ENCODE data around the gene HAPSTR1.
A peak's percentile ranks its signal among the peaks of the same experiment; 100 is the strongest.
"Not testable (repeated sequence)": the region's sequence is repeated elsewhere in the genome, so short reads cannot be mapped to it uniquely, and the experiment has no call there.

Gene HAPSTR1

DNA sequence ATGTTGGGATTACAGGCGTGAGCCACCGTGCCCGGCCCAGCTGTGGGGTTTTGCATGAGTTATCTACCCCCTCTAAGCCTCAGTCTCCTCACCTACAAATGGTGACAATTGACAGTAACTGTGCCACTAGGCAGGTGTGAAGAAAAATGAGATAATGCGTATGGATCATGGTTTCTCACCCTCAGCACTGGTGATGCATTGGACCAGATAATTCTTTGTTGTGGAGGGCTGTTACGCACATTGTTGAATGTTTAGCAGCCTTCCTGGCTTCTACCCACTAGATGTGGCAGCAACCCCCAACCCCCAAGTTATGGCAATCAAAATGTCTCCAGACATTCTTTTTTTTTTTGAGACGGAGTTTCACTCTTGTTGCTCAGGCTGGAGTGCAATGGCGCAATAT lies 9.0 kb upstream of the HAPSTR1 start:
- Histone ChIP-seq H3K27me3 (ENCODE audit: control insufficient read depth in 1 of 2, insufficient read depth in 2 of 2, low read length in 2 of 2) (no peaks in the 10 kb centered on the region), H3K9me3 (ENCODE audit: control insufficient read depth in 1 of 2, low read length in 2 of 2) (no peaks in the 10 kb centered on the region), H3K27ac (ENCODE audit: low read depth, low read length) (no peak overlapping the region), H3K4me1 (ENCODE audit: control insufficient read depth in 1 of 2, insufficient read depth in 2 of 2, low read length in 2 of 2) (no peaks in the 10 kb centered on the region), H3K9ac (ENCODE audit: low read depth in 1 of 2, low read length in 2 of 2) (no peak overlapping the region), H3K4me3 (ENCODE audit: low read depth in 1 of 2, low read length in 2 of 2) (no peak overlapping the region), H3K36me3 (ENCODE audit: control insufficient read depth in 1 of 2, insufficient read depth in 2 of 2, low read length in 2 of 2) (no peaks in the 10 kb centered on the region)

DNA sequence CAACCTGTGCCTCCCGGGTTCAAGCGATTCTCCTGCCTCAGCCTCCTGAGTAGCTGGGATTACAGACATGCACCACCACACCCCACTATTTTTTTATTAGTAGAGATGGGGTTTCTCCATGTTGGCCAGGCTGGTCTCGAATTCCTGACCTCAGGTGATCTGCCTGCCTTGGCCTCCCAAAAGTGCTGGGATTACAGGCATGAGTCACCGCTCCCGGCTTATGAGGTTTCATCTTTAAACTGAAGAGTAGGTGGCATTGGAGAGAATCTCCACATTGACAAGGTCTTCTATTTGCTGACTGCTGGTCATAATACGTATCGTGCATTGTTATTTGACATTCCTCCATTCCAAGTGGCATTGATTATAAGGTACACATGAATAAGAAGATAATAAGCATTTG lies 3.7 kb upstream of the HAPSTR1 start:
- H3K4me3 ChIP-seq (ENCODE audit: low read depth in 1 of 2, low read length in 2 of 2); H3K27me3 ChIP-seq (ENCODE audit: control insufficient read depth in 1 of 2, insufficient read depth in 2 of 2, low read length in 2 of 2); H3K9me3 ChIP-seq (ENCODE audit: control insufficient read depth in 1 of 2, low read length in 2 of 2); H3K27ac ChIP-seq (ENCODE audit: low read depth, low read length); H3K4me1 ChIP-seq (ENCODE audit: control insufficient read depth in 1 of 2, insufficient read depth in 2 of 2, low read length in 2 of 2); H3K36me3 ChIP-seq (ENCODE audit: control insufficient read depth in 1 of 2, insufficient read depth in 2 of 2, low read length in 2 of 2); H3K9ac ChIP-seq (ENCODE audit: low read depth in 1 of 2, low read length in 2 of 2): not testable (repeated sequence)

DNA sequence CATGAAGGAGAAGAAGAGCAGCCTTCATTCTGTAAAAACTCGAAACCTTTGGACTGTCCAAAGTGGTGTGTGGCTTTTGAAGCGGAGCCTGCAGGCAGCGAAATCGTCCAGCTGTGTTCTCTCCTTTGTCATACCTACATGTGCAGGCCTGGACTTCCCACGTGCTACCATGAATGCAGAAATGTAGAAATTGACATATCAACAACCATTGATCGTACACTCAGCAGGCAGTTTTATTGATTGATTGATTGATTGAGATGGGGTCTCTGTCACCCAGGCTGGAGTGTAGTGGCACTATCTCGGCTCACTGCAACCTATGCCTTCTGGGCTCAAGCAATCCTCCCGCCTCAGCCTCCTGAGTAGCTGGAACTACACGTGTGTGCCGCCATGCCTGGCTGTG lies 2.6 kb upstream of the HAPSTR1 start:
- no peak overlapping the region for H3K27ac ChIP-seq (ENCODE audit: low read depth, low read length)
- peaks cover 7 to 10% of the 10 kb centered on the region in 2 donors for H3K4me1 ChIP-seq (ENCODE audit: control insufficient read depth in 1 of 2, insufficient read depth in 2 of 2, low read length in 2 of 2)
- no peak overlapping the region for H3K4me3 ChIP-seq (ENCODE audit: low read depth in 1 of 2, low read length in 2 of 2)
- no peaks in the 10 kb centered on the region for H3K9me3 ChIP-seq (ENCODE audit: control insufficient read depth in 1 of 2, low read length in 2 of 2)
- H3K36me3 ChIP-seq (ENCODE audit: control insufficient read depth in 1 of 2, insufficient read depth in 2 of 2, low read length in 2 of 2) = no peaks in the 10 kb centered on the region
- no peaks in the 10 kb centered on the region for H3K27me3 ChIP-seq (ENCODE audit: control insufficient read depth in 1 of 2, insufficient read depth in 2 of 2, low read length in 2 of 2)
- H3K9ac ChIP-seq (ENCODE audit: low read depth in 1 of 2, low read length in 2 of 2) = no peak overlapping the region

DNA sequence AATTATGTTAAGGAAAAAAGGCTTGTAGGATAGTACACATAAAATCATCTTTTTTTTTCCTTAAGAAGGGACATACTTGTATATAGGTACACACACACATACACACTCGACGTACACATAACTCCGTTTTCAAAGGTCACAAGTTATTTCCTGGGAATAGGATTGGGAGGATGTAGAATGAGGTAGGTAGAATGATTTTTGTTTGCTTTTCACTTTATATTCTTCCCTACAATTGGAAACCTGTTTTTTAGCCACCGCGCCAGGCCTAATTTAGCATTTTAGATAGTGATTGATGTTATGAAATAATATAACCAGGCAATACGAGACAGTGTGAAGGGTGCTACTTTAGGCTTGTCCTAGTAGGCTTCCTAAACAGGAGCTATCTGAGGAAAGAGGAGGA lies 1.8 kb upstream of the HAPSTR1 start:
- Histone ChIP-seq H3K4me1 (ENCODE audit: control insufficient read depth in 1 of 2, insufficient read depth in 2 of 2, low read length in 2 of 2) (peaks cover 15 to 18% of the 10 kb centered on the region in 2 donors), H3K9ac (ENCODE audit: low read depth in 1 of 2, low read length in 2 of 2) (peak overlapping the region in 1 of 2 donors; percentile 77), H3K4me3 (ENCODE audit: low read depth in 1 of 2, low read length in 2 of 2) (peak overlapping the region in 1 of 2 donors; percentile 80), H3K27ac (ENCODE audit: low read depth, low read length) (no peak overlapping the region), H3K9me3 (ENCODE audit: control insufficient read depth in 1 of 2, low read length in 2 of 2) (no peaks in the 10 kb centered on the region), H3K36me3 (ENCODE audit: control insufficient read depth in 1 of 2, insufficient read depth in 2 of 2, low read length in 2 of 2) (no peaks in the 10 kb centered on the region), H3K27me3 (ENCODE audit: control insufficient read depth in 1 of 2, insufficient read depth in 2 of 2, low read length in 2 of 2) (no peaks in the 10 kb centered on the region)

DNA sequence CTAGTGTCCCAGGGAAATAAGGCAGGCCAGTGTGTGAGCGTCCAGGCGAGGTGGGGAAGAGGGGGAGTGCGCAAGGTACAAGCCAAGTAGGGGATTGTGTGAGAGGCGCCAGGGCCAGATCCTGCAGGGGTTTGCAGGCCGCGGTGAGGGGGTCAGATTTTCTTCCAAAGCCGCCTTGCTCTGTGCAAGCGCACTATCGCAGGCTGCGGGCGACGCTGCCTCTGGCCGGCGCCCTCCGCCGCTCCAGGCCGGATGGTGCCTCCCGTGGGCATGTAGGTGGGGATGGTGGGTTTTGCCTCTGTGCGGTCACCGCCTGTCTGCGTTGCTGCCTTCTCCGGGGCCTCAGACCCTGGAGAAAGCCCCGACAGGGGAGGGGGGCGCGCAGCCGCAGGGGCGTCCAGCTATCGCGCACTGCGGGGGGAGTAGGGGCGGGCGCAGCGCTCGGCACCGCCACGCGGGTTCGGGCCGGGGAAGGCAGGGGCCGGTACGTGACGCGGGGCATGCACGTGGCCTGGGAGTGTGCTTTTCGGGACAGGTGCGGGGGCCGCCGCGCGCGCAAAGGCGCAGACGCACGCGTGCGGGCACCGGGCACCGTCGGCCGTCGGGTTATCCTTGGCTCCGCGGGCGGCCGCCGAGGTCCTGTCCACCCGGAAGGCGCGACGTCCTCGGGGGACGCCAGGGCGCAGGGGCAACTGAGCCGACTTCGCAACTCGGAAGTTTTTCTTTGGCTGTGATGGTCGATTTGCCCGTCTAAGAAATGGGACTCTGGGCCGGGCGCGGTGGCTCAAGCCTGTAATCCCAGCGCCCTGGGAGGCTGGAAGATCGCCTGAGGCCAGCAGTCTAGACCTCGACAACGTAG lies 1.1 kb upstream of the HAPSTR1 start:
- Histone ChIP-seq H3K36me3 (ENCODE audit: control insufficient read depth in 1 of 2, insufficient read depth in 2 of 2, low read length in 2 of 2) (no peaks in the 10 kb centered on the region), H3K4me1 (ENCODE audit: control insufficient read depth in 1 of 2, insufficient read depth in 2 of 2, low read length in 2 of 2) (peaks cover 21 to 25% of the 10 kb centered on the region in 2 donors), H3K27me3 (ENCODE audit: control insufficient read depth in 1 of 2, insufficient read depth in 2 of 2, low read length in 2 of 2) (no peaks in the 10 kb centered on the region), H3K9me3 (ENCODE audit: control insufficient read depth in 1 of 2, low read length in 2 of 2) (no peaks in the 10 kb centered on the region), H3K27ac (ENCODE audit: low read depth, low read length) (peak overlapping the region; percentile 67), H3K4me3 (ENCODE audit: low read depth in 1 of 2, low read length in 2 of 2) (peak overlapping the region; percentile 73 to 80), H3K9ac (ENCODE audit: low read depth in 1 of 2, low read length in 2 of 2) (peak overlapping the region; percentile 77 to 79)

DNA sequence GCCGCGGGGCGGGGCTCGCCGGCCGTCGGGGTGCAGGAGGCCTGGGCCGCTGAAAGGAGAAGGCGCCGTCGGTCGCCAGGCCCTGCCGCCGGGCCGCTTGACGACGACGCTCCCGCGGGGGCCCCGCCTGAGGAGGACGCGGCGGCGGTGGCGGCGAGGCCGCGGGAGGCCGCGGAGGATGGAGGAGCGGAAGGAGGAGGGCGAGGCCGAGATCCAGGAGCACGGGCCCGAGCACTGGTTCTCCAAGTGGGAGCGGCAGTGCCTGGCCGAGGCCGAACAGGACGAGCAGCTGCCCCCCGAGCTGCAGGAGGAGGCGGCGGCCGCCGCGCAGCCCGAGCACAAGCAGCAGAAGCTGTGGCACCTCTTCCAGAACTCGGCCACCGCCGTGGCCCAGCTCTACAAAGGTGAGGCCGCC lies 430 bp downstream of the HAPSTR1 start:
- Histone ChIP-seq H3K27me3 (ENCODE audit: control insufficient read depth in 1 of 2, insufficient read depth in 2 of 2, low read length in 2 of 2) (no peaks in the 10 kb centered on the region), H3K27ac (ENCODE audit: low read depth, low read length) (peak overlapping the region; percentile 99), H3K4me3 (ENCODE audit: low read depth in 1 of 2, low read length in 2 of 2) (peak overlapping the region; percentile 89 to 92), H3K9ac (ENCODE audit: low read depth in 1 of 2, low read length in 2 of 2) (peak overlapping the region; percentile 94 to 97), H3K9me3 (ENCODE audit: control insufficient read depth in 1 of 2, low read length in 2 of 2) (no peaks in the 10 kb centered on the region), H3K36me3 (ENCODE audit: control insufficient read depth in 1 of 2, insufficient read depth in 2 of 2, low read length in 2 of 2) (peaks cover 0 to 8% of the 10 kb centered on the region in 2 donors), H3K4me1 (ENCODE audit: control insufficient read depth in 1 of 2, insufficient read depth in 2 of 2, low read length in 2 of 2) (peaks cover 34 to 36% of the 10 kb centered on the region in 2 donors)

DNA sequence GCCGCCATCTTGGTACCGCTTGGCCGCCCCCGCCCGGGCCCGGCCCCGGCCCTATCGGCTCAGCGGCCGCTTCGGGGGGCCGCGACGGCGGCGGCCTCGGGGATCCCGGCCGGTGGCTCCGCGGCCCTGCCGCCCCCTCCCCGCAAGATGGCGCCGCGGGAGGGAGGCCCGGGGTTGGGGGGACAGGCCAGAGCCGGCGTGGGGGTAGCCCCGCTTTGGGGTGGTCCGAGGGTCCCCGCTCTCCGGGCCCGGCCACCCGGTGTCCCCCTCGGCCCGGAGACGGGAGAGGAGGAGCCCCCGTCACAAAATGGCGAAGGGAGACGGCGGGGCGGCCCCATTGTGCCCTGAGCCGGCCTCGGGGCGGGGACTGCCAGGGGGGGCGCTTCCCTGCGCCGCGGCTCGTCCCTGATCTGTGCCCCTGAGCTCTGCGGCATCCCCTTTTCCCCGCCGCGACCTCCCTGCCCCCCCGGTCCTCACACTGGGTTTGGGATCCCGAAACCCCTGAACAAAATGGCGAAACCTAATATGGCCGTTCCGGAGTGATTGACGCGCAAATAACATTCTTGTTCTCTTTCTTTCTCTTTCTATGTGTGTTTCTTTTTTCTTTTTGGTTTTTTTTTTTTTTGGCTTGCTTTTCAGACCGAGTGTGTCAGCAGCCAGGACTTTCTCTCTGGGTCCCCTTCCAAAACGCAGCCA lies 986 bp downstream of the HAPSTR1 start:
- Histone ChIP-seq H3K36me3 (ENCODE audit: control insufficient read depth in 1 of 2, insufficient read depth in 2 of 2, low read length in 2 of 2) (peaks cover 0 to 11% of the 10 kb centered on the region in 2 donors), H3K27ac (ENCODE audit: low read depth, low read length) (peak overlapping the region; percentile 99), H3K4me3 (ENCODE audit: low read depth in 1 of 2, low read length in 2 of 2) (peak overlapping the region; percentile 89 to 92), H3K27me3 (ENCODE audit: control insufficient read depth in 1 of 2, insufficient read depth in 2 of 2, low read length in 2 of 2) (no peaks in the 10 kb centered on the region), H3K9ac (ENCODE audit: low read depth in 1 of 2, low read length in 2 of 2) (peak overlapping the region; percentile 94 to 97), H3K9me3 (ENCODE audit: control insufficient read depth in 1 of 2, low read length in 2 of 2) (no peaks in the 10 kb centered on the region), H3K4me1 (ENCODE audit: control insufficient read depth in 1 of 2, insufficient read depth in 2 of 2, low read length in 2 of 2) (peaks cover 37 to 39% of the 10 kb centered on the region in 2 donors)

DNA sequence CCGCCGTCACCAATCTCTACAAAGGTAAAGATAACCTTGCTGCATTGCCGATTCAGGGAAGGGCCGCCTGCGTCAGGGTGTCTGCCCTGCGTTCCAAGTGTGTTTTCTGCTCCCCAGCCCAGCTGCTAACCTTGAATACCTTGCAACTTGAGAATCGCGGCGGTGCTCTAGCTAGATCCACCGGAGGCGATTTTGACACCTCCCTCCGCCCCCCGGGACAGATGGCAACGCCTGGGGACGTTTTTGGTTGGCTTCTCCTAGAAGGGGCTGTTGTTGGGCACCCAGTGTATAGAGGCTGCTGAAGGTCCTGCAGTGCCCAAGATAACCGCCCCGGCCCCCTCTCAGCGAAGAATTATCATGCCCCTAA lies 1.5 kb downstream of the HAPSTR1 start:
- H3K9ac ChIP-seq (ENCODE audit: low read depth in 1 of 2, low read length in 2 of 2) = peak overlapping the region; percentile 94 to 97
- no peaks in the 10 kb centered on the region for H3K27me3 ChIP-seq (ENCODE audit: control insufficient read depth in 1 of 2, insufficient read depth in 2 of 2, low read length in 2 of 2)
- peak overlapping the region; percentile 89 to 92 for H3K4me3 ChIP-seq (ENCODE audit: low read depth in 1 of 2, low read length in 2 of 2)
- peaks cover 0 to 16% of the 10 kb centered on the region in 2 donors for H3K36me3 ChIP-seq (ENCODE audit: control insufficient read depth in 1 of 2, insufficient read depth in 2 of 2, low read length in 2 of 2)
- no peaks in the 10 kb centered on the region for H3K9me3 ChIP-seq (ENCODE audit: control insufficient read depth in 1 of 2, low read length in 2 of 2)
- peaks cover 42 to 44% of the 10 kb centered on the region in 2 donors for H3K4me1 ChIP-seq (ENCODE audit: control insufficient read depth in 1 of 2, insufficient read depth in 2 of 2, low read length in 2 of 2)
- H3K27ac ChIP-seq (ENCODE audit: low read depth, low read length) = peak overlapping the region; percentile 99

DNA sequence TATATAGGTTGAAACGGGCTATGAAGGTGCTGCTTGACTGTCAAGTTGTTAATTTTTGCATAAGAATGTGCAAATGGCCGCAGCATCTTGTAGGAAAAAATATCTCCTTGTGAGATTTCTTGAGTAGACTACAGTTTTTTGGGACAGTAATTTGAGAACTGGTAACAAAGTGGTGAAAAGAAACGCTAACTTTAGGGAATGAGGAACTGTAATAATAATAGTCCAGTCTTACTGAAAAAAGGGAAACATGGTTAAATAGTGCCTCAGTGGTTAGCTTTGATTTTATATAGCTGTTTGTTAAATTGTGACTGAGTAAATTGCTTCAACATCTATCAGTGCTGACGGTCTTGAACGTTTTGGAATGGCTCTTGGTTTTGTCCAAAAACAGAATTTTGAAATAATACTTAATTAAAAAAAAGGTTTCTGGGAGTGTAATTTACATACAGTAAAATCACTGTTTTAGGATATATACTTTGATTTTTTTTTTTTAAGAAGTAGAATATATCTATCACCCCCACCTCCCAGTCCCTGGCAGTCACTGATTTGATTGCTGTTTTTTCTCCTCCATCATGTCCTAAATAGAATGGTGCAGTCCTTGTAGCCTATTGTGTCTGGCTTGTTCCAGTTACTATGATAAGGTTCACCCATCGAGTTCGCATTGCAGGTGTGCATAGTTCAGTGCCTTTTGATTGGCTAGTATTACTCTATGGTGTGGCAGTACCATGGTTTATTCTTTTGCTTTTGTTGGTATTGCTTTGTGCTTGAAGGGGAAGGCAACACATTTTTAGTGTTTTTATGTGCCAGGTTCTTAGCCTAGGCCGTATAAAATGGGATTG lies 2.8 kb downstream of the HAPSTR1 start:
- Histone ChIP-seq H3K36me3 (ENCODE audit: control insufficient read depth in 1 of 2, insufficient read depth in 2 of 2, low read length in 2 of 2) (peaks cover 0 to 16% of the 10 kb centered on the region in 2 donors), H3K4me1 (ENCODE audit: control insufficient read depth in 1 of 2, insufficient read depth in 2 of 2, low read length in 2 of 2) (peaks cover 55 to 56% of the 10 kb centered on the region in 2 donors), H3K9me3 (ENCODE audit: control insufficient read depth in 1 of 2, low read length in 2 of 2) (no peaks in the 10 kb centered on the region), H3K27me3 (ENCODE audit: control insufficient read depth in 1 of 2, insufficient read depth in 2 of 2, low read length in 2 of 2) (no peaks in the 10 kb centered on the region), H3K9ac (ENCODE audit: low read depth in 1 of 2, low read length in 2 of 2) (peak overlapping the region; percentile 35 to 94), H3K4me3 (ENCODE audit: low read depth in 1 of 2, low read length in 2 of 2) (peak overlapping the region; percentile 89 to 92), H3K27ac (ENCODE audit: low read depth, low read length) (no peak overlapping the region)
